NCI-H2081 treated with DMSO at 0.1 percent for 48 hours (cell line): Measurements from ENCODE around the gene GPR150.

ENCODE experiments used
- DNase-seq: peaks from one replicate; lab custom pipeline; 2025; lab: John Stamatoyannopoulos, UW

GPR150 gene

DNA sequence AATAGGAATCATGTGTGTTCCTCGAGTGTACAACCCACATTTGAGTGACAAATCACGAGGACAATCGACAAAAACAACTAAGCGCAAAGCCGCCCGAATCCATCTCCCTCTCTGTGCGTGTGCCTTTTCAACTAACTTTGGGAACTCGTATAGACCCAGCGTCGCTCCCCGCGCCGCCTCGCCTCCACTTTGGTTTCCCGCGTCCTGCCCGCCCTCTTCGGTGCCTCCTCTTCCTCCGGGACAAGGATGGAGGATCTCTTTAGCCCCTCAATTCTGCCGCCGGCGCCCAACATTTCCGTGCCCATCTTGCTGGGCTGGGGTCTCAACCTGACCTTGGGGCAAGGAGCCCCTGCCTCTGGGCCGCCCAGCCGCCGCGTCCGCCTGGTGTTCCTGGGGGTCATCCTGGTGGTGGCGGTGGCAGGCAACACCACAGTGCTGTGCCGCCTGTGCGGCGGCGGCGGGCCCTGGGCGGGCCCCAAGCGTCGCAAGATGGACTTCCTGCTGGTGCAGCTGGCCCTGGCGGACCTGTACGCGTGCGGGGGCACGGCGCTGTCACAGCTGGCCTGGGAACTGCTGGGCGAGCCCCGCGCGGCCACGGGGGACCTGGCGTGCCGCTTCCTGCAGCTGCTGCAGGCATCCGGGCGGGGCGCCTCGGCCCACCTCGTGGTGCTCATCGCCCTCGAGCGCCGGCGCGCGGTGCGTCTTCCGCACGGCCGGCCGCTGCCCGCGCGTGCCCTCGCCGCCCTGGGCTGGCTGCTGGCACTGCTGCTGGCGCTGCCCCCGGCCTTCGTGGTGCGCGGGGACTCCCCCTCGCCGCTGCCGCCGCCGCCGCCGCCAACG, at the start of gene GPR150:
GPR150 (plus strand) TSS at position 58 of the 840 bp plus-strand sequence; CDS start at position 247, 189 bp downstream.
- no peak for DNase-seq

- DNase-seq = no peak
Observed at GRCh38 chr5:95572016-95572415, 47.9 kb upstream of the GPR150 start.

- no peak for DNase-seq
Observed at GRCh38 chr5:95581576-95581975, 38.3 kb upstream of the GPR150 start.

GRCh38 chr5:95583992-95584391, 35.9 kb upstream of the GPR150 start:
- no peak for DNase-seq

DNA sequence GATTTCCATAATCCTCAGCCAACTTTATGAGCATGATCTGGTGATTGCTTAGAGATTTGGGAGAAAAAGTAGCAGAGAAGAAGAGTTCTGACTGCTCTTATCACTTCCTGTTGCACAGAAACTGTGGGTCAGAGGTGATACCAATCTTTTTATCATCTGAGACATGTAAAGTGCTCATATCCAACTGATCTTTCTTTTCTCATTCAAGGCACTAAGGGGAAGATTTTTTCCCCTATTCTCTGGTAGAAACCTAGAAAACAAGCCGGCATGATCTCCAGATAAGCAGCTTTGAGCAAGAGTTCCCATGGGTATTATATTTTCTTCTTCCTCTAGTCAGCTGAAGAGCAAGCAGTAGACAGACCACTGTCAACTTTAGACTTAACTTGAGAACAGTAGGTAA, 29.0 kb upstream of the GPR150 start:
- DNase-seq = no peak

DNA sequence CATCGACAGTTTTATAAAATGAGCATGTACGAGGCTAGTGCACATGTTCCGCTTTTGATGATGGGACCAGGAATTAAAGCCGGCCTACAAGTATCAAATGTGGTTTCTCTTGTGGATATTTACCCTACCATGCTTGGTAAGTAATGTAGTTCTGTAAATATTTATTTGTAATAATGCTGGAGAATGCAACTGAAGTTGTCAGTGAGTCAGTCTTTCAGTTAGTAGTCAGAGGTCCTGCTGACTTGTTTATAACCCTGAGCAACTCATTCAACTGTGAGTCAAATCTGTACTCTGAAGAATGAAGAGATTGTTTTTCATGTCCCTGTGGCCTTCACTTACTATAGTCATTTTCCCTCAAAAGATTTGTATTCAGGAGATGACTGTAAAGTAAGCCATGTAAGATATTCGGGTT, 28.4 kb upstream of the GPR150 start:
- no peak for DNase-seq

DNA sequence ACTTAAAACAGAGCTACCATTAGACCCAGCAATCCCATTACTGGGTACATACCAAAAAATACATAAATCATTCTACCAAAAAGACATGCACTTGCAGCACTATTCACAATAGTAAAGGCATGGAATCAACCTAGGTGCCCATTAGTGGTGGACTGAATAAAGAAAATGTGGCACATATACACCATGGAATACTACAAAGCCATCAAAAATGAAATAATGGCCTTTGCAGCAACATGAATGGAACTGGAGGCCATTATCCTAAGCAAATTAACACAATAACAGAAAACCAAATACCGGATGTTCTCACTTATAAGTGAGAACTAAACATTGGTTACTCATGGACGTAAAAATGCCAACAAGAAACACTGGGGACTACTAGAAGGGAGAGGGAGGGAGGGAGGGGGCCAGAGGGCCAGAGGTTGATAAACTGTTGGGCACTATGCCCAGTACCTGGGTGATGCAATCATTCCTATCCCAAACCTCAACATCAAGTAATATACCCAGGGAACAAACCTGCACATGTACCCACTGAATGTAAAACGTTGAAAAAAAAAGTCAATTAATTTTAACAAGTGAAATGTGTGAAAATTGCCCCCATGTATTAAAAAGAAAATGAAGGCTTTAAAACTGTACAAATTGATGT, 24.5 kb upstream of the GPR150 start:
- DNase-seq = no peak

- no peak for DNase-seq
Observed at GRCh38 chr5:95599252-95599651, 20.6 kb upstream of the GPR150 start.

GRCh38 chr5:95600557-95600956, 19.3 kb upstream of the GPR150 start:
- DNase-seq = no peak

DNA sequence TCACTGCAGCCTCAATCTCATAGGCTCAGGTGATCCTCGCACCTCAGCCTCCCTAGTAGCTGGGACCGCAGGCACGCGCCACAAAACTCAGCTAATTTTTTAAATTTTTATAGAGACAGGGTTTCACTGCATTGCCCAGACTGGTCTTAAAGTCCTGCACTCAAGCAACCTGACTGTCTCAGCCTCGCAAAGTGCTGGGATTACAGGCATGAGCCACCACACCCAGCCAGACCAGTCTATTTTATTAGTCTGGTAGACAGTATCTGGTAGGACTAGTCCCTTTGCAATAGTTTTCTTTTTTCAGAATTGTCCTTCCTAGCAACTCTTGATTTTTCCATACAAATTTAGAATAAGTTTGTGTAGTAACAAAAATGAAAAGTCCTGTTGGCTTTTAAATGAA, 14.1 kb upstream of the GPR150 start:
- no peak for DNase-seq

GRCh38 chr5:95606419-95606818, 13.5 kb upstream of the GPR150 start:
- no peak for DNase-seq

- no peak for DNase-seq
Observed at GRCh38 chr5:95609711-95610110, 10.2 kb upstream of the GPR150 start.

DNA sequence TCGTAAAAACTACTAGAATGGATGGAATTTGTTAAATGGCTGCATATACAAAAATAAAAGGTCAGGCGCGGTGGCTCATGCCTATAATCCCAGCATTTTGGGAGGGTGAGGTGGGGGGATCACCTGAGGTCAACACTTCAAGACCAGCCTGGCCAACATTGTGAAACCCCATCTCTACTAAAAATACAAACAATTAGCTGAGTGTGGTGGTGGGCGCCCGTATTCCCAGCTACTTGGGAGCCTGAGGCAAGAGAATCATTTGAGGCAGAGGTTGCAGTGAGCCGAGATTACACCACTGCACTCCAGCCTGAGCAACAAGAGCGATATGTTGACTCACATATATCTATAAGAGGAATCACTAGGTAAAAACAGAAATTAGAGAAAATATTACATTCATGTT, 9.3 kb upstream of the GPR150 start:
- DNase-seq = no peak

DNA sequence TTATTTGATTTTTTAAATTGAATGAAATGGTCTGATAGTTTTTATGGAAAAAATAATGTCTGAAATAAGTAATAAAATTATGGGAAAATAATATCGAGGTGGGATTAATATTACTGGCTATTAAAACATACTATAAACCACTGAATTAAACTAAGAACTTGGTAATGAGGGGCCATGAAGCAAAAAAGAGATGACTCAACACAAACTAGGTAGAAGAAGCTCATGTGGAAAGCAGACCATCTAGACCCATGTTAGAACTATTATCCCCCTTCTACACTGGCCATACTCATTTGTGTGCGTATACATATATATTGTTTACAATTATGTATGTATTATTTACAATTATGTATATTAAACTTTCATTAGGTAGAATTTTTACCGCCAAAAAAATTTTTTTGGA, 8.5 kb upstream of the GPR150 start:
- no peak for DNase-seq

GRCh38 chr5:95613514-95613913, 6.4 kb upstream of the GPR150 start:
- no peak for DNase-seq

GRCh38 chr5:95615164-95615467, 4.8 kb upstream of the GPR150 start:
- DNase-seq = no peak

- no peak for DNase-seq
Observed at GRCh38 chr5:95617057-95617456, 2.8 kb upstream of the GPR150 start.

GRCh38 chr5:95619096-95619495, 791 bp upstream of the GPR150 start:
- DNase-seq = no peak

GRCh38 chr5:95619514-95620029, 315 bp upstream of the GPR150 start:
- no peak for DNase-seq

DNA sequence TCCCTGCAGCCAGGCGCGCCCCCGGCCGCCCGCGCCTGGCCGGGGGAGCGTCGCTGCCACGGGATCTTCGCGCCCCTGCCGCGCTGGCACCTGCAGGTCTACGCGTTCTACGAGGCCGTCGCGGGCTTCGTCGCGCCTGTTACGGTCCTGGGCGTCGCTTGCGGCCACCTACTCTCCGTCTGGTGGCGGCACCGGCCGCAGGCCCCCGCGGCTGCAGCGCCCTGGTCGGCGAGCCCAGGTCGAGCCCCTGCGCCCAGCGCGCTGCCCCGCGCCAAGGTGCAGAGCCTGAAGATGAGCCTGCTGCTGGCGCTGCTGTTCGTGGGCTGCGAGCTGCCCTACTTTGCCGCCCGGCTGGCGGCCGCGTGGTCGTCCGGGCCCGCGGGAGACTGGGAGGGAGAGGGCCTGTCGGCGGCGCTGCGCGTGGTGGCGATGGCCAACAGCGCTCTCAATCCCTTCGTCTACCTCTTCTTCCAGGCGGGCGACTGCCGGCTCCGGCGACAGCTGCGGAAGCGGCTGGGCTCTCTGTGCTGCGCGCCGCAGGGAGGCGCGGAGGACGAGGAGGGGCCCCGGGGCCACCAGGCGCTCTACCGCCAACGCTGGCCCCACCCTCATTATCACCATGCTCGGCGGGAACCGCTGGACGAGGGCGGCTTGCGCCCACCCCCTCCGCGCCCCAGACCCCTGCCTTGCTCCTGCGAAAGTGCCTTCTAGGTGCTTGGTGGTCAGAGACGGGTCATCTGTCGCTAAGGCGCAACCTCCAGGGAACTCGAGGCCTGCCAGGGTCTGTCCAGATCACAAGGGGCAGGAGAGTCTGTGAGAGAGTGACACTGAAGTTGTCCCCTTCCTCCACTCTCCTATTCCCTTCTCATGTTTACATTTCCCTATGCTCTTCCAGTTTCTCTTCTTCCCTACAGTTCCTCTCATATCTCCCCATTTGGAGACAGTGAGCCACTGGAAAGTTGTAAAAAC, 1.3 kb downstream of the GPR150 start:
- DNase-seq = no peak

DNA sequence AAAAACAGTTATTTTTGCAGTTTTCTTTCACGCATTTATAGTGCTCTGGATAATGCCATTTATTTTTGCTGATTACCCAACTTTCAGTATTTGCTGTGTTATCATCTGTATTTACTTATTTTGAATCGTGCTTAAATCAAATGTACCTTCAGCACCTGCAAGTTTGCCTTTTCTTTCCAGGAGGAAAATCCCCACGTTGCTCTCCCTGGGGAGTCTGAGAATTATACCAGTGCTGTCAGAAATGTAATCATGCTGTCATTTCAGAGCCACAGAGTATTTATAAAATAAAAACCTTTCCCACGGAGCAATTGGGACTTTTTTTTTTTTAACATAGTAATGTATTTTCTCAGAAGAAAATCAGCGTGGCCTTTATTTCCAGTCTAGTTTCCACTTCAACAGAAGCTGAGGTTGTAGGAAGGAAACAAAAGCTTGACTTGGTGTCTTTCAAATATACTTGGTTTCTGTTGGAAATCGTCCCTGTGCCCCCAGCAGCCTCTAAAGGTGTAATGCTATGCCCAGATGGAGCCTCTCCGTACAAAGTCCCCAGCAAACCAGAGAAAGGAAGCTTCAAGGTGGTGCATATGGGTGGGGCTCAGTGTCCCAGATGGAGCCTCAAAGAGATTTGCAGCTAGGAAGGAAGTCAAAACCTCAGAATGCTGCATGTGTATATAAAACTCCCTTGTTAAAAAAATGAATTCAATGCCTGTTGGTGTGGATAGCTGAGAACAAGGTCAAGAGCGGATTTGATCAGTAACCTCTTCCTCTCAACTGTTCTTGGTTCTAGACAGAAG, 2.1 kb downstream of the GPR150 start:
- no peak for DNase-seq

- DNase-seq = no peak
Observed at GRCh38 chr5:95623706-95624105, 3.8 kb downstream of the GPR150 start.
